ENCODE measurements around the gene ZNF292. TPM values are rescaled to one million over a fixed set of nuclear protein-coding genes. Genes with fewer than 3 reads are reported as not detected.
"Not testable (repeated sequence)": the region's sequence is repeated elsewhere in the genome, so short reads cannot be mapped to it uniquely, and the experiment has no call there.

ZNF292 gene
- total and polyA plus RNA-seq, 8 donors = 4.2 to 28.5 (median 16.3) TPM

DNA sequence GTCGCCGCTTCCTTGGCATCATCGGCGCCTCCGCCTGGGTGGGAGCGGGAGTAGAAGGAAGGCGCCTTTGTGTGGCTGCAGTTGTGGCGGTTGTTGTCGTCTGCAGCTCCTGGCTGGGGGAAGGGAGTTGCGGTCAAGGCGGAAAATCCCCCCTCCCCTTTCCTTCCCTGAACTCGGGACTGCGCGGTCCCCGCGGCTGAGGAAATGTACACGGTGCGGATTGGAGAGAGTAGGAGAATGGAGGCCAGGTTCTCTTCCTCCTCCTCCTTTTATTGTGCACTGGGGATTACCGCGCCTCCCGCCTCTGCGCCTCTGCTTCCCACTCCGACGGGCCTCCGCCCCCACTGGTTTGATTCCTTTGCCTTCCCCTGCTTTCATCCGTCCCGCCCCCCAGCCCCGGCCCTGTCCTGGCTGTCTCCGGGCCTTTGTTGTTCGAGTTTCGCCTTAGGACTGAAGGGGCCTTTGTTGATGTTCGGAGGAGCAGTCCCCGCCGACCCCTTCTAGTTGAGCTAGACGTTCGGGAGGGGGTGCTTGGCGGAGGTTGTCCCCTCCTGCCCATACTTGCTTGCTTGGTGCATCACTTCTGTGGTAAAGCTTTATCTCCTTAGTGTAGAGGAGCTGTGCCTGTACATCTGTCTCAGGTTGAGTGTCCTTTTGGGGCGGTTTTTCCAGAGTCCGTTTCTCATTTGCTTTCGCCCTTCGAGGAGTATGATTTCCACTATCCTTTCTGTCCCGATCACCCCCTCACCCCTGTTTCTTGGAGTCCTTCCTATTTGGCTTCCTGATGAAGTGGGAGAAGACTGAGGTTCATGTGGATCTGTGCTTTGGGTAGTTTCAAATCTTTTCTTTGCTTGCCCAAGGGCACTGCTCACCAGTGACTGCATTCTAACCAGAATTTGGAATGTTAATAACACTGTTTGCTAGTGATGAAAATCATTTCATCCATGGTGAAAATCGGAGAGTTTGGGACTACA lies 764 bp downstream of the ZNF292 start:
- TF ChIP-seq, protein P1, sequence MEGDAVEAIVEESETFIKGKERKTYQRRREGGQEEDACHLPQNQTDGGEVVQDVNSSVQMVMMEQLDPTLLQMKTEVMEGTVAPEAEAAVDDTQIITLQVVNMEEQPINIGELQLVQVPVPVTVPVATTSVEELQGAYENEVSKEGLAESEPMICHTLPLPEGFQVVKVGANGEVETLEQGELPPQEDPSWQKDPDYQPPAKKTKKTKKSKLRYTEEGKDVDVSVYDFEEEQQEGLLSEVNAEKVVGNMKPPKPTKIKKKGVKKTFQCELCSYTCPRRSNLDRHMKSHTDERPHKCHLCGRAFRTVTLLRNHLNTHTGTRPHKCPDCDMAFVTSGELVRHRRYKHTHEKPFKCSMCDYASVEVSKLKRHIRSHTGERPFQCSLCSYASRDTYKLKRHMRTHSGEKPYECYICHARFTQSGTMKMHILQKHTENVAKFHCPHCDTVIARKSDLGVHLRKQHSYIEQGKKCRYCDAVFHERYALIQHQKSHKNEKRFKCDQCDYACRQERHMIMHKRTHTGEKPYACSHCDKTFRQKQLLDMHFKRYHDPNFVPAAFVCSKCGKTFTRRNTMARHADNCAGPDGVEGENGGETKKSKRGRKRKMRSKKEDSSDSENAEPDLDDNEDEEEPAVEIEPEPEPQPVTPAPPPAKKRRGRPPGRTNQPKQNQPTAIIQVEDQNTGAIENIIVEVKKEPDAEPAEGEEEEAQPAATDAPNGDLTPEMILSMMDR (IDR thresholded peaks at IDR 0.05) = no peak
- peak; percentile 9 to 43 (median 21) for ATAC-seq
- peaks cover 4 to 45% (median 5%) of the 10 kb centered on the region in 3 donors for H3K4me1 ChIP-seq
- intact Hi-C loops (cut with DNase I) = no loop called here
- H3K4me3 ChIP-seq = peak overlapping the region; percentile 89 to 99 (median 94)
- peak in 5 of 6 donors; percentile 27 to 69 (median 63) for DNase-seq
- FAIRE-seq = no peak
- H3K27ac ChIP-seq = peak overlapping the region; percentile 74 to 98 (median 90)
- no peaks in the 10 kb centered on the region for H3K27me3 ChIP-seq
- 1% methylated on average over 32 to 43 of the region's 43 CpGs for WGBS, 2 donors
- H3K36me3 ChIP-seq = no peaks in the 10 kb centered on the region
- H3K9me3 ChIP-seq = no peaks in the 10 kb centered on the region

DNA sequence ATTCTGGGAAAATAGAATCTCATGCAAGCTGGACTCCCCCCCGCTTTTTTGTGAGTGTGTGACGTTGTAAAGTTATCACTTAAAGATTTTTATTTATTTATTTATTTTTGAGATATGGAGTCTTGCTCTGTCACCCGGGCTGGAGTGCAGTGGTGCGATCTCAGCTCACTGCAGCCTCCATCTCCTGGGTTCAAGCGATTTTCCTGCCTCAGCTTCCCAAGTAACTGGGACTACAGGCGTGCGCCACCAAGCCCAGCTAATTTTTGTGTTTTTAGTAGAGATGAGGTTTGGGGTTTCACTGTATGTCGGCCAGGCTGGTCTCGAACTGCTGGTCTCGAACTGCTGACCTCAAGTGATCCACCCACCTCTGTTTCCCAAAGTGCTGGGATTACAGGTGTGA lies 2.2 kb downstream of the ZNF292 start:
- H3K4me1 ChIP-seq = peaks cover 5 to 57% (median 11%) of the 10 kb centered on the region in 3 donors
- DNase-seq; H3K9me3 ChIP-seq; H3K4me3 ChIP-seq; H3K27me3 ChIP-seq; H3K36me3 ChIP-seq; FAIRE-seq; H3K27ac ChIP-seq; ATAC-seq; intact Hi-C loops (cut with DNase I): not testable (repeated sequence)
- WGBS, 2 donors = 77 to 80% methylated on average over 10 of the region's 10 CpGs

DNA sequence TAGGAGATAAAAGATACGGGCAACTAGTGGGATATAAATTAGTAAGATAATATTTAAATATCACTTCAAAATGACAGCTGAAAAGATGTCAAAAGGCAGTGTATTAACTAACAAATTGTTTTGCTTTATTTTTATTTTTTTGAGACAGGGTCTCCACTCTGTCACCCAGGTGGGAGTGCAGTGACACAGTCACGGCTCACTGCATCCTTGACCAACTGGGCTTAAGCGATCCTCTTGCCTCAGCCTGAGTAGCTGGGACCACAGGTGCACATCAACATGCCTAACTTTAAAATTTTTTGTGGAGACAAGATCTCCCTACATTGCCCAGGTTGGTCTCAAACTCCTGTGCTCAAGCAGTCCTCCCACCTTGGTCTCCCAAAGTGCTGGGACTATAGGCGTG lies 5.9 kb downstream of the ZNF292 start:
- no peak for DNase-seq

DNA sequence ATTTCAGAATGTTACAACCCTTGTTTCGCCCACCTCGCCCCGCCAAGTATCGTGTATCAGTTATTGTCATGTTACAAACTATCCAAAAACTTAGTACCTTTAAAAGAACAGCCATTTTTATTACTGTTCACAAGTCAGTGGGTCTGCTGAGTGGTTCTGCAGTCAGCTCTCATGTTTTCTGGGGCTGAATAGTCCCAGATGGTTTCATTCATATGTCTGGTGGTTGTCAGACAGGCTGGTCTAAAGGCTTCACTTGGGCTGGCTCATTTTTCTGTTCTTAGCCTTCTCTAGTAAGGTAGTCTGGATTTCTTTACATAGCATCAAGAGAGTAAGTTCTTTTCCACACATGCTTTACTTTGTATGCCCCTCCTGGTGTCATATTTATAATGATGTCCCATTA lies 8.6 kb downstream of the ZNF292 start:
- Histone ChIP-seq H3K27ac (no peak overlapping the region), H3K4me3 (no peak overlapping the region), H3K27me3 (no peaks in the 10 kb centered on the region), H3K9me3 (no peaks in the 10 kb centered on the region), H3K36me3 (no peaks in the 10 kb centered on the region), H3K4me1 (peaks cover 5 to 36% (median 11%) of the 10 kb centered on the region in 3 donors)
- 98 to 99% methylated on average over 4 of the region's 4 CpGs for WGBS, 2 donors
- DNase-seq (no peak), ATAC-seq (no peak), FAIRE-seq (no peak)
- intact Hi-C loops (cut with DNase I) = no loop called here
- TF ChIP-seq, protein P1 (IDR thresholded peaks at IDR 0.05) = no peak

More for the DNA sequence above, 5.9 kb downstream of the ZNF292 start:
- TF ChIP-seq, protein P1 (IDR thresholded peaks at IDR 0.05) = no peak
- peaks cover 5 to 49% (median 12%) of the 10 kb centered on the region in 3 donors for H3K4me1 ChIP-seq
- ATAC-seq (no peak), FAIRE-seq (no peak)
- H3K27ac ChIP-seq = no peak overlapping the region
- H3K27me3 ChIP-seq = no peaks in the 10 kb centered on the region
- H3K4me3 ChIP-seq = no peak overlapping the region
- no peaks in the 10 kb centered on the region for H3K36me3 ChIP-seq
- H3K9me3 ChIP-seq = no peaks in the 10 kb centered on the region
- 86 to 89% methylated on average over 4 of the region's 4 CpGs for WGBS, 2 donors
- intact Hi-C loops (cut with DNase I) = no loop called here

DNA sequence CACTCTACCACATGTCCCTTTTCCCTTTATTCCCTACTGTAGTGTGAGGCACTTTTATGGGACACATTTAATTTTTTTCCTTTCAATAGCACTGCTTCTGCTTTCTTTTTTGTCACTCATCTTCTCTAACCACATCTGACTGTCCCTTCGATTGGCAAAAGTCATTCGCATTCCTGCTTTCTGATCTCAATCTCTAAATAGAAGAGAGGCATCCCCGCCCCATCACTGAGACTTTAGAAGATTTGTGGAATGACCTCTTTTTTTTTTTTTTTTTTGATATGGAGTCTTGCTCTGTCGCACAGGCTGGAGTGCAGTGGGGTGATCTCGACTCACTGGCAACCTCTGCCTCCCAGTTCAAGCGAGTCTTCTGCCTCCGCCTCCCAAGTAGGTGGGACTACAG lies 9.1 kb downstream of the ZNF292 start:
- H3K9me3 ChIP-seq = no peaks in the 10 kb centered on the region
- no peaks in the 10 kb centered on the region for H3K36me3 ChIP-seq
- H3K4me3 ChIP-seq = no peak overlapping the region
- no peaks in the 10 kb centered on the region for H3K27me3 ChIP-seq
- peaks cover 5 to 32% (median 11%) of the 10 kb centered on the region in 3 donors for H3K4me1 ChIP-seq
- intact Hi-C loops (cut with DNase I) = no loop called here
- TF ChIP-seq, protein P1 (IDR thresholded peaks at IDR 0.05) = no peak
- ATAC-seq (no peak), DNase-seq (no peak), FAIRE-seq (no peak)
- WGBS, 2 donors = 96 to 97% methylated on average over 7 of the region's 7 CpGs
- H3K27ac ChIP-seq = no peak overlapping the region
